ENCODE results near the gene CDR2L.
"Not testable (repeated sequence)": the region's sequence is repeated elsewhere in the genome, so short reads cannot be mapped to it uniquely, and the experiment has no call there.

CDR2L gene

GRCh38 chr17:75024686-75025397, 37.4 kb downstream of the CDR2L start:
- H3K9me3 ChIP-seq (ENCODE audit: control insufficient read depth in 2 of 2, low read length in 2 of 2): no peaks in the 10 kb centered on the region
- no peak overlapping the region for H3K27ac ChIP-seq (ENCODE audit: low read depth in 2 of 2, low read length in 2 of 2)
- no peaks in the 10 kb centered on the region for H3K4me1 ChIP-seq (ENCODE audit: control insufficient read depth in 2 of 2, insufficient read depth in 2 of 2, low read length in 2 of 2)
- H3K9ac ChIP-seq (ENCODE audit: low read depth in 1 of 2, low read length in 2 of 2): no peak overlapping the region
- no peak overlapping the region for H3K4me3 ChIP-seq (ENCODE audit: low read length in 2 of 2)
- peaks cover 13 to 23% of the 10 kb centered on the region in 2 donors for H3K36me3 ChIP-seq (ENCODE audit: control insufficient read depth in 2 of 2, insufficient read depth in 2 of 2, low read length in 2 of 2)
- H3K27me3 ChIP-seq (ENCODE audit: control insufficient read depth in 2 of 2, insufficient read depth in 2 of 2, low read length in 2 of 2): no peaks in the 10 kb centered on the region

DNA sequence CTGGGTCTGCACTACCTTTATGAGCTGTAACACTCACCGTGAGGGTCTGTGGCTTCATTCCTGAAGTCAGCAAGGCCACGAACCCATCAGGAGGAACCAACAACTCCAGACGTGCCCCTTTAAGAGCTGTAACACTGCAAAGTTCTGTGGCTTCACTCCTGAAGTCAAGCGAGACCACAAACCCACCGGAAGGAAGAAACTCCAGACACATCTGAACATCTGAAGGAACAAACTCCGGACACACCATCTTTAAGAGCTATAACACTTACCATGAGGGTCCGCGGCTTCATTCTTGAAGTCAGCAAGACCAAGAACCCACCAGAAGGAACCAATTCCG, 37.9 kb downstream of the CDR2L start:
- not testable (repeated sequence) for H3K27ac ChIP-seq (ENCODE audit: low read depth in 2 of 2, low read length in 2 of 2); H3K27me3 ChIP-seq (ENCODE audit: control insufficient read depth in 2 of 2, insufficient read depth in 2 of 2, low read length in 2 of 2); H3K4me1 ChIP-seq (ENCODE audit: control insufficient read depth in 2 of 2, insufficient read depth in 2 of 2, low read length in 2 of 2); H3K9ac ChIP-seq (ENCODE audit: low read depth in 1 of 2, low read length in 2 of 2); H3K4me3 ChIP-seq (ENCODE audit: low read length in 2 of 2); H3K9me3 ChIP-seq (ENCODE audit: control insufficient read depth in 2 of 2, low read length in 2 of 2)
- H3K36me3 ChIP-seq (ENCODE audit: control insufficient read depth in 2 of 2, insufficient read depth in 2 of 2, low read length in 2 of 2): peaks cover 13 to 18% of the 10 kb centered on the region in 2 donors

DNA sequence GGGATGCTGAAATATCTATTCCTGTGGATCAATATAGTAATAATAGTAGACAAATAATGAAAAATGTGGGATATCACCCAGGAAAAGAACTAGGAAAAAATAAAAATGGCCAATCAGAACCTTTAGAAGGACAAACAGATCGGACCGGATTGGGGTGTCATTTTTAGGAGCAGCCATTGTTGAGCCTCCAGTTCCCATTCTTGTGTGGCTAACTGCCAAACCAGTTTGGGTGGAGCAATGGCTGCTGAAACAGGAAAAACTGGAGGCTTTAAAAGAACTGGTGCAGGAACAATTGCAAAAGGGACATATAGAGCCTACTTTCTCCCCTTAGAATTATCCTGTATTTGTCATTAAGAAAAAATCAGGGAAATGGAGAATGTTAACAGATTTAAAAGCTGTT, 39.2 kb downstream of the CDR2L start:
- H3K4me3 ChIP-seq (ENCODE audit: low read length in 2 of 2); H3K4me1 ChIP-seq (ENCODE audit: control insufficient read depth in 2 of 2, insufficient read depth in 2 of 2, low read length in 2 of 2); H3K36me3 ChIP-seq (ENCODE audit: control insufficient read depth in 2 of 2, insufficient read depth in 2 of 2, low read length in 2 of 2); H3K27ac ChIP-seq (ENCODE audit: low read depth in 2 of 2, low read length in 2 of 2); H3K9me3 ChIP-seq (ENCODE audit: control insufficient read depth in 2 of 2, low read length in 2 of 2); H3K9ac ChIP-seq (ENCODE audit: low read depth in 1 of 2, low read length in 2 of 2); H3K27me3 ChIP-seq (ENCODE audit: control insufficient read depth in 2 of 2, insufficient read depth in 2 of 2, low read length in 2 of 2): not testable (repeated sequence)

GRCh38 chr17:75030161-75030560, 42.7 kb downstream of the CDR2L start:
- Histone ChIP-seq H3K27ac (ENCODE audit: low read depth in 2 of 2, low read length in 2 of 2) (no peak overlapping the region), H3K27me3 (ENCODE audit: control insufficient read depth in 2 of 2, insufficient read depth in 2 of 2, low read length in 2 of 2) (no peaks in the 10 kb centered on the region), H3K4me1 (ENCODE audit: control insufficient read depth in 2 of 2, insufficient read depth in 2 of 2, low read length in 2 of 2) (peaks cover 11 to 20% of the 10 kb centered on the region in 2 donors), H3K4me3 (ENCODE audit: low read length in 2 of 2) (no peak overlapping the region), H3K9me3 (ENCODE audit: control insufficient read depth in 2 of 2, low read length in 2 of 2) (no peaks in the 10 kb centered on the region), H3K36me3 (ENCODE audit: control insufficient read depth in 2 of 2, insufficient read depth in 2 of 2, low read length in 2 of 2) (no peaks in the 10 kb centered on the region), H3K9ac (ENCODE audit: low read depth in 1 of 2, low read length in 2 of 2) (no peak overlapping the region)

DNA sequence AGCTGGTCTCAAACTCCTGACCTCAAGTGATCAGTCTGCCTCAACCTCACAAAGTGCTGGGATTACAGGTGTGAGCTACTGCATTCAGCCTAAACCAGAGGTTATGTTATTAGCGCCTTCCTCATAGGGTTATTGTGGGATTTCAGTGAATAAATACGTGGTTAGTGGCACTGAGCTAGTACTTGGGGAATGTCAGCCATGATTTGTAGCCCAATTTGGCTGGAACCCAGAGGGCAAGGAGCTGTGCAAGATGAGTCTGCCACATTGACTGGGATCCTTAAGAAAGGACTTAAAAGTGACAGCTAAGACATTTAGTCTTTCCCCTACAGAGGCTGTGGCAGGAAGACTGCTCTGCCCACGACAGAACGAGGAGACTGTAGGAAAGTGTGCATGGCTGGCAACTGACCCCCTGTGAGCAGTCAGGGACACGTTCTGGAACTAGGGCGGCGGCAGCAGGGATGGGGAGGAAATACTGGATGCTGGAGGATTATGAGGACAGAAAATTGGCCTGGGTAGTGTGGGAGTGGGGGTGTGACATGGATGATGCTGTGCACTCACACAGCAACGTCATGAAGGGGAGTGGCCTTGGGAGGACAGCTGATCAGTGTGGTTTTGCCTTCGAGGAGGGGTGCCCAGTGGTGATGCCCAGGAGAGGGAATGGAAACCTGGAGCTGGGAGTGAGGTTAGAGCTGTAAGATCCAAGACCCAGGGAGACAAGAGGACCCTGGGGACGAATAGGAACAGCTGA, 44.7 kb downstream of the CDR2L start:
- no peaks in the 10 kb centered on the region for H3K9me3 ChIP-seq (ENCODE audit: control insufficient read depth in 2 of 2, low read length in 2 of 2)

GRCh38 chr17:75032720-75033280, 45.4 kb downstream of the CDR2L start:
- no peaks in the 10 kb centered on the region for H3K27me3 ChIP-seq (ENCODE audit: control insufficient read depth in 2 of 2, insufficient read depth in 2 of 2, low read length in 2 of 2)
- H3K4me1 ChIP-seq (ENCODE audit: control insufficient read depth in 2 of 2, insufficient read depth in 2 of 2, low read length in 2 of 2): peaks cover 28 to 34% of the 10 kb centered on the region in 2 donors
- H3K9ac ChIP-seq (ENCODE audit: low read depth in 1 of 2, low read length in 2 of 2): peak overlapping the region in 1 of 2 donors; percentile 9
- H3K4me3 ChIP-seq (ENCODE audit: low read length in 2 of 2): peak overlapping the region; percentile 38 to 78
- no peak overlapping the region for H3K27ac ChIP-seq (ENCODE audit: low read depth in 2 of 2, low read length in 2 of 2)
- H3K9me3 ChIP-seq (ENCODE audit: control insufficient read depth in 2 of 2, low read length in 2 of 2): no peaks in the 10 kb centered on the region
- no peaks in the 10 kb centered on the region for H3K36me3 ChIP-seq (ENCODE audit: control insufficient read depth in 2 of 2, insufficient read depth in 2 of 2, low read length in 2 of 2)

More for the DNA sequence above, 44.7 kb downstream of the CDR2L start:
- peak overlapping the region; percentile 9 to 14 for H3K9ac ChIP-seq (ENCODE audit: low read depth in 1 of 2, low read length in 2 of 2)
- H3K4me3 ChIP-seq (ENCODE audit: low read length in 2 of 2): peak overlapping the region; percentile 38 to 49
- H3K4me1 ChIP-seq (ENCODE audit: control insufficient read depth in 2 of 2, insufficient read depth in 2 of 2, low read length in 2 of 2): peaks cover 28 to 34% of the 10 kb centered on the region in 2 donors
- H3K27ac ChIP-seq (ENCODE audit: low read depth in 2 of 2, low read length in 2 of 2): peak overlapping the region; percentile 7 to 58
- no peaks in the 10 kb centered on the region for H3K36me3 ChIP-seq (ENCODE audit: control insufficient read depth in 2 of 2, insufficient read depth in 2 of 2, low read length in 2 of 2)
- H3K27me3 ChIP-seq (ENCODE audit: control insufficient read depth in 2 of 2, insufficient read depth in 2 of 2, low read length in 2 of 2): no peaks in the 10 kb centered on the region

DNA sequence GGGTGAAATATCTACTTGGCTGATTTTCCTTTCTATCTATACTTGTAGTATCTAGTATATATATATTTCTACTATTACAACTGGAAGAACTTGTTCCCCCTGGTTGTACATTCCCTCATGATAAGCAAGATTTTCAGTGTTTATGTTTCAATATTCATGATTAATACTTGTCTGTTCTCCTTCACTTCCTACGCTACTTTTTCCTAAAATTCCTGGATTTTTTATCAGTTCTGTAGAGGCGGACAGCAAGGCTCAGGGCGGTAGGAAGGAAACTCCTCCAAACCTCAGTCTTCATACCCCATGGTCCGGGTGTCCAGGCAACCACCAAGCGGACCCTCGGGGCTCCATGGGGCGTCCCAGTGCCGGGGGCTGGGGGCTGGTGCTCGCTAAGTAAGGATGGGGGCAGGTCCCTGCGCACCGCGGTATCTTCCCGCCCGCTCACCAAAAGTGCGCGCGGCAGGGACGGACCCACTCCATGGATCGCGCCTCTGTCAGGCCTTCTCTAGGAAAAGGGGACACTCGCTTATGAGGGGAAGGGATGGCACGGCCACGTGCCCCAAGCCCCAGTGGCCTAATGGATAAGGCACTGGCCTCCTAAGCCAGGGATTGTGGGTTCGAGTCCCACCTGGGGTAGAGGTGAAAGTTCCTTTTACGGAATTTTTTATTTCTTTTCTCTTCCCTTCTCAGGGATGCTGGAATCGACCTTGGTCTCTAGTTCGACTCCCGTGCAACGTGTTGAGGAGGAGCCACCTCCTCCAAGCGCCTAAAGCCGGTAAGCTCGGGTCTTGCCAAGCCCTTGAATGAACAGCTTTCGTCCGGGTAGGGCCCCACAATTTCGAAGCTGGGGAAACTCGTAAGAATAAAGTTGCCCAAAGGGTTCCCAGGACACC, 46.2 kb downstream of the CDR2L start:
- Histone ChIP-seq H3K9ac (ENCODE audit: low read depth in 1 of 2, low read length in 2 of 2) (peak overlapping the region; percentile 52 to 71), H3K4me1 (ENCODE audit: control insufficient read depth in 2 of 2, insufficient read depth in 2 of 2, low read length in 2 of 2) (peaks cover 28 to 34% of the 10 kb centered on the region in 2 donors), H3K27ac (ENCODE audit: low read depth in 2 of 2, low read length in 2 of 2) (peak overlapping the region; percentile 73 to 85), H3K27me3 (ENCODE audit: control insufficient read depth in 2 of 2, insufficient read depth in 2 of 2, low read length in 2 of 2) (no peaks in the 10 kb centered on the region), H3K9me3 (ENCODE audit: control insufficient read depth in 2 of 2, low read length in 2 of 2) (no peaks in the 10 kb centered on the region), H3K4me3 (ENCODE audit: low read length in 2 of 2) (peak overlapping the region; percentile 78 to 79), H3K36me3 (ENCODE audit: control insufficient read depth in 2 of 2, insufficient read depth in 2 of 2, low read length in 2 of 2) (peaks cover 0 to 4% of the 10 kb centered on the region in 2 donors)

- Histone ChIP-seq H3K9me3 (ENCODE audit: control insufficient read depth in 2 of 2, low read length in 2 of 2) (no peaks in the 10 kb centered on the region), H3K4me1 (ENCODE audit: control insufficient read depth in 2 of 2, insufficient read depth in 2 of 2, low read length in 2 of 2) (peaks cover 28 to 34% of the 10 kb centered on the region in 2 donors)
Observed at GRCh38 chr17:75034236-75034908, 46.9 kb downstream of the CDR2L start.

GRCh38 chr17:75036643-75037268, 49.3 kb downstream of the CDR2L start:
- Histone ChIP-seq H3K27me3 (ENCODE audit: control insufficient read depth in 2 of 2, insufficient read depth in 2 of 2, low read length in 2 of 2) (no peaks in the 10 kb centered on the region), H3K9me3 (ENCODE audit: control insufficient read depth in 2 of 2, low read length in 2 of 2) (no peaks in the 10 kb centered on the region), H3K9ac (ENCODE audit: low read depth in 1 of 2, low read length in 2 of 2) (peak overlapping the region; percentile 24 to 34), H3K4me3 (ENCODE audit: low read length in 2 of 2) (peak overlapping the region in 1 of 2 donors; percentile 38), H3K27ac (ENCODE audit: low read depth in 2 of 2, low read length in 2 of 2) (peak overlapping the region; percentile 56 to 57), H3K36me3 (ENCODE audit: control insufficient read depth in 2 of 2, insufficient read depth in 2 of 2, low read length in 2 of 2) (peaks cover 17 to 33% of the 10 kb centered on the region in 2 donors), H3K4me1 (ENCODE audit: control insufficient read depth in 2 of 2, insufficient read depth in 2 of 2, low read length in 2 of 2) (peaks cover 28 to 34% of the 10 kb centered on the region in 2 donors)

More at GRCh38 chr17:75034236-75034908, 46.9 kb downstream of the CDR2L start:
- peak overlapping the region; percentile 78 to 79 for H3K4me3 ChIP-seq (ENCODE audit: low read length in 2 of 2)
- peaks cover 6 to 12% of the 10 kb centered on the region in 2 donors for H3K36me3 ChIP-seq (ENCODE audit: control insufficient read depth in 2 of 2, insufficient read depth in 2 of 2, low read length in 2 of 2)
- H3K27me3 ChIP-seq (ENCODE audit: control insufficient read depth in 2 of 2, insufficient read depth in 2 of 2, low read length in 2 of 2): no peaks in the 10 kb centered on the region
- H3K27ac ChIP-seq (ENCODE audit: low read depth in 2 of 2, low read length in 2 of 2): peak overlapping the region; percentile 73 to 85
- H3K9ac ChIP-seq (ENCODE audit: low read depth in 1 of 2, low read length in 2 of 2): peak overlapping the region; percentile 71 to 81

Measured in mucosa of rectum (tissue), 2 donors.